ENCODE data around the gene GGPS1.
"Not testable (repeated sequence)": the region's sequence is repeated elsewhere in the genome, so short reads cannot be mapped to it uniquely, and the experiment has no call there.

DNA sequence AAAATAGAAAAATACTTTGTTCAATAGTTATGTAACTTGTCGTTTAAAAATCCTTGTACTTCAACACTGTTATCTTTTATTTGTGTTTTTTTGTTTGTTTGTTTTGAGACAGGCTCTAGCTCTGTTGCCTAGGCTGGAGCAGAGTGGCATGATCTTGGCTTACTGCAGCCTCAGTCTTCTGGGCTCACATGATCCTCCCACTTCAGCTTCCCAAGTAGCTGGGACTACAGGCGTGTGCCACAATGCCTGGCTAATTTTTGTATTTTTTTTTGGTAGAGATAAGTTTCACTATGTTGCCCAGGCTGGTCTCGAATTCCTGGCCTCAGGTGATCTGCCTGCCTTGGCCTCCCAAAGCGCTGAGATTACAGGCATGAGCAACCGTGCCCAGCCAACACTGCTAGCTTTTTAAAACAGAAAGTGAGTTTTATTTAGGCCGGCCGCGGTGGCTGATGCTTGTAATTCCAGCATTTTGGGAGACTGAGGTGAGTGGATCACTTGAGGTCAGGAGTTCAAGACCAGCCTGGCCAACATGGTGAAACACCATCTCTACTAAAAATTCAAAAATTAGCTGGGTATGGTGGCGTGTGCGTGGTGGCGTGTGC is 49.9 kb downstream of the GGPS1 start:
- TF ChIP-seq, protein P1, sequence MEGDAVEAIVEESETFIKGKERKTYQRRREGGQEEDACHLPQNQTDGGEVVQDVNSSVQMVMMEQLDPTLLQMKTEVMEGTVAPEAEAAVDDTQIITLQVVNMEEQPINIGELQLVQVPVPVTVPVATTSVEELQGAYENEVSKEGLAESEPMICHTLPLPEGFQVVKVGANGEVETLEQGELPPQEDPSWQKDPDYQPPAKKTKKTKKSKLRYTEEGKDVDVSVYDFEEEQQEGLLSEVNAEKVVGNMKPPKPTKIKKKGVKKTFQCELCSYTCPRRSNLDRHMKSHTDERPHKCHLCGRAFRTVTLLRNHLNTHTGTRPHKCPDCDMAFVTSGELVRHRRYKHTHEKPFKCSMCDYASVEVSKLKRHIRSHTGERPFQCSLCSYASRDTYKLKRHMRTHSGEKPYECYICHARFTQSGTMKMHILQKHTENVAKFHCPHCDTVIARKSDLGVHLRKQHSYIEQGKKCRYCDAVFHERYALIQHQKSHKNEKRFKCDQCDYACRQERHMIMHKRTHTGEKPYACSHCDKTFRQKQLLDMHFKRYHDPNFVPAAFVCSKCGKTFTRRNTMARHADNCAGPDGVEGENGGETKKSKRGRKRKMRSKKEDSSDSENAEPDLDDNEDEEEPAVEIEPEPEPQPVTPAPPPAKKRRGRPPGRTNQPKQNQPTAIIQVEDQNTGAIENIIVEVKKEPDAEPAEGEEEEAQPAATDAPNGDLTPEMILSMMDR (IDR thresholded peaks at IDR 0.05) = not testable (repeated sequence)
- not testable (repeated sequence) for TF ChIP-seq EP300, POLR2AphosphoS5, POLR2A (IDR thresholded peaks at IDR 0.05)
